NOMO-1 treated with DMSO at 0.1 percent for 48 hours (cell line): ENCODE results near the gene RNF224.
A peak's percentile ranks its signal among the peaks of the same experiment; 100 is the strongest.

ENCODE experiments used
- DNase-seq: peaks from one replicate; lab custom pipeline; 2025; ENCODE audit not compliant: unreplicated experiment; lab: John Stamatoyannopoulos, UW

Gene RNF224

GRCh38 chr9:137213160-137214060, 13.9 kb upstream of the RNF224 start:
- DNase-seq, result no peak

DNA sequence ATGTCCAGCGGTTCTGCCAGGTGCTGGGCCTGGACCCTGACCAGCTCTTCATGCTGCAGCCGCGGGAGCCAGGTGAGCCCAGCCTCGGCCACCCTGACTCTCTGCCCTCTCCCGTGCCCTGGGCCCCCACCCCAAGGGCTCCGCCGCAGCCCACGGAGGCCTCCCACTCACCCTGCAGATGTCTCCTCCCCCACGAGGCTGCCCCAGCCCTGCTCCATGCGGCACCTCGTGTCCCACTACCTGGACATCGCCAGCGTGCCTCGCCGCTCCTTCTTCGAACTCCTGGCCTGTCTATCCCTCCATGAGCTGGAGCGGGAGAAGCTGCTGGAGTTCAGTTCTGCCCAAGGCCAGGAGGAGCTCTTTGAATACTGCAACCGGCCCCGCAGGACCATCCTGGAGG, 12.7 kb upstream of the RNF224 start:
- no peak for DNase-seq

- DNase-seq, result no peak
These were observed 11.9 kb upstream of the RNF224 start for GRCh38 chr9:137215196-137215986.

DNA sequence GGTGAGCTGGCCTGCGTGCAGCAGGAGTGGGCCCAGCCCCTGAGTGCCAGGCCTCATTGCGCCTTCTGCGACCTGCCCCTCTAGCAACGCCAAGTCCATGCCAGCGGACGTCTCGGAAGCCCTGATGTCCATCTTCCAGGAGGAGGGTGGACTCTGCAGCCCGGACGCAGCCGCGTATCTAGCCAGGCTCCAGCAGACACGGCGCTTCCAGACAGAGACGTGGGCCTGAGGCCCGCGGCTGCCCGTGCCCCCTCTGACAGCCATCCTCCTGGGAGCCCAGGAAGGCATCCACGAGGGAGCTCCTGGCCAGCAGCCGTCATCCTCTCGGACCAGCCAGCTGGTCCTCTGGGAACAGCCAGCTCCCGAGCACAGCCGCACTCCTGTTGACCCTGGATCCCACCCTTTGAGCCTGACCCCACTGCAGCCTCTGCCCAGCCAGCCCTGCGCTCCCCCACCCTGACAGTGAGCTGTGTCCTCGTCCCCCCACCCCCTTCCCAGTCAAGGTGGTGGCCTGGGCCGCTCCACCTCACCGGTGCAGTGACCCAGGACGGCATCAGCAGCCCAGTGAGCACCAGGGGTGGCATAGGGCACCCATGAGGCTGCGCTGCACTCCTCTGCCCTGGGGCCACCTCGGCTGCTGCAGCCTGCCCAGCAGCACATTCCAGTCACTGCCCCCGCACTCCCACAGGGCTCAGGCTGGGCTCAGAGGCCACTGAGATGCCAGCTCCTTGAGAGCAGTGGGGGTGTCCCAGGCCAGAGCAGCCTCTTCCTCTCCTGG, 10.9 kb upstream of the RNF224 start:
- DNase-seq, result no peak

GRCh38 chr9:137217276-137218211, 9.8 kb upstream of the RNF224 start:
- no peak for DNase-seq

GRCh38 chr9:137218212-137218753, 9.0 kb upstream of the RNF224 start:
- DNase-seq, result no peak

DNA sequence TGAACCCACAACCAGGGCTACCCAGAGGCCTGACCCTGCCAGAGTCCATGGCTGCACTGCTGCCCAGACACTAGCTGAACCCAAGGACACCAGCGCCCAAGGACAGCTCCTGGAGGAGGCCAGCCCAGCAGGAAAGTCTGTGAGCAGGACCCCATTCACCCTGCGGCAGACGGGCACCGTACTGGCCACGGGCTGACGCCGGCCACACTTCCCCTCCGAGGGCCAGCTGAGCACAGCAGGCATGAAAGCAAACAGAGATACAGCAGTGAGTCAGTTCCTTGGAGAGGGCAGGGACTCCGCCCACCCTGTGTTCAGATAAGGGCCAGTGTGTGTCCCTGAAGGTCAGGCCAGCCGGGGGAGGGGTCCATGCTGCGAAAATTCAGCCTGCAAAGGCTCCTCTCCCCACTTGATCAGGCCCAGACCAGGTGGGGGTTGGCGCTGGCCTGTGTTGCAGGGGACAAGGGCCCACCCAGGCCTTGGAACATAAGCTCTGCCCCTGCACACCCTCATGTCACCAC, 8.5 kb upstream of the RNF224 start:
- DNase-seq, result no peak

DNA sequence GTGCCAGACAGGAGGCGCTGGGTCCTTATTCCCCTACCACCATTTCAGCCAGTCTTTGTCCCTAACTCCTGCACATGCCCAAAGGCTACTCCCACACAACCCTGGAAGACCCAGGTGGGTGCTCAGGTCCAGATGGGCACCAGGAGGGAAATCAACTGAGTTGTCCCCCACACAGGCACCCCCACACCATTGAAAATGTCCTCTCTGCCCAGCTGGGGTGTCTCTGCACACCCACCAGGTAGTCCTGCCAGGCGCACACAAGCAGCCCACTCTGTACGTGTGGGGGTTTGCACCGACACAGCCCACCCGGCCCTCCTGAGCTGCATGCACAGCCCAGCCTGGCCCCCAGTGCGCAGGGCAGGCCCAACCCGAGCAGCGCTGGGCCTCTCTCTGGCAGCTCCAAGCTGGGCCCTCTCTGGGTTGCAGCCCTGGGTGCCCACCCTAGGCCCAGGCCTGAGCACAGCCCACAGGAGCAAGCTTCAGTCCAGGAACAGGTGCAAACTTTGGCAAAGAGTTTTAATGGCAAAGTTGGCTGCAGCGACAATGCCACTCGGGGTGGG, 7.5 kb upstream of the RNF224 start:
- DNase-seq, result no peak

GRCh38 chr9:137220317-137221094, 6.8 kb upstream of the RNF224 start:
- DNase-seq, result no peak

DNA sequence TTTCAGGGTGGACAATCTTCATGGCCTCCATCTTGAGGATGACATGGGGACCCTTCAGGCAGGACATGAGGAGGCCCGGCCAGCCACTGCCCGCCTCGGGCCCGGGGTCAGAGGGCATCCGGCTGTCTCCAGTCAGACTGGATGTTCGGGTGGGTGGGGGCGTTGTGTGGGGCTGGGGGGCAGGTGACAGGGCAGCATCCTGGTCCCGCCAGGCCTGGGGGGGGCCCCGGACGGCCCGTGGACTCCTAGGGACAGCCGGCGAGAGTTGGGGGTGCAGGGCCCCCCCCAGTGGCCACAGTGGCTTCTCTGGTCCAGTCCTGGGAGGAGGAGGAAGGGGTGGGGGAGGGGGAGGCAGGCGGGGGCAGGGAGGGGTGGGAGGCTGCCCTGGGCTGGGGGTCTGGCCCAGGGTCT, 6.2 kb upstream of the RNF224 start:
- no peak for DNase-seq

- no peak for DNase-seq
These were observed 5.7 kb upstream of the RNF224 start for GRCh38 chr9:137221506-137222111.

DNA sequence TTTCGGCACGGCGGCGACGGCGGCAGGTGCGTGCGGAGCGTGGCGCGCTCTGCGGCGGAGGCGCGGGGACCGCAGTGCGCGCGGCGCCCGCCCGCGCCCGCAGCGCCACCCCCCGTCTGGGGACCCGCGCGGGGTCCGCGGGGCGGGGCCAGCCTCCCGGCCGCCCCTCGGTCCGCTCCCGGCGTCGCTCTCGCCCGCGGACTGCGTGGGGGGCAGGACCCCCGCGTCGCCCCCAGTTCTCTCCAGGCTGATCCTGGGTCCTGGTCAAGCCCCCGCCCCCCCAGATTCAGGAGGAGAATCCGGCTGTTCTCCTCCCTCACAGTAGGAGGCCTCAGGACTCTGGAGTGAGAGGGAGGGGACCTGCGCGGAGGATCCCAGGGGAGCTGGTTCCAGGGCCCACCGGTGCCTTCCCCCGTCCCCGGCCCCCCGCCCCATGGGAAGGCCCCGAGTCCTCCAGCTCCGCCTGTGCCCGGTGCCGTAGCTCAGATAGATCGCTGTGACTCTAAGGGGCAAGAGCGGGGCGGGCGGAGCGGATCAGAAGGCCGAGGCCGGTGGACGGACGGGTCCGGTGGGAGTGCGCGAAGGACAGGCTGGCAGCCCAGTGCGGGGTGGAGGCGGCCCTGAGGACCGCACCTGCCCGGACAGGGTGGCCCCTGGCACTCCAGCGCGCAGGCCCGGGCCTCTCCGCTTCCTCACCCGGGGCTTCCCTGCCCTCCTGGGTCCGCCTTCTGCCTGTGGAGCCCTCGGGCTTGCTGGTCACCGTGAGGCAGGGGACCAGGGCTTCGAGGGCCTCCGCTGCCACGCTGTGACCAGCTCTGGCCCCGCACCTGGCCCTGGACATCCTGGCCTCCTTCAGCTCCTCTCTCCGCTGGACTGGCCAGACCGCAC, 4.9 kb upstream of the RNF224 start, which contains the start of gene RNF208:
Gene RNF208, minus strand, starts transcription at position 51 of the 888 bp plus-strand sequence. CDS start 1,028 bp downstream, outside the sequence.
- DNase-seq, result no peak

DNA sequence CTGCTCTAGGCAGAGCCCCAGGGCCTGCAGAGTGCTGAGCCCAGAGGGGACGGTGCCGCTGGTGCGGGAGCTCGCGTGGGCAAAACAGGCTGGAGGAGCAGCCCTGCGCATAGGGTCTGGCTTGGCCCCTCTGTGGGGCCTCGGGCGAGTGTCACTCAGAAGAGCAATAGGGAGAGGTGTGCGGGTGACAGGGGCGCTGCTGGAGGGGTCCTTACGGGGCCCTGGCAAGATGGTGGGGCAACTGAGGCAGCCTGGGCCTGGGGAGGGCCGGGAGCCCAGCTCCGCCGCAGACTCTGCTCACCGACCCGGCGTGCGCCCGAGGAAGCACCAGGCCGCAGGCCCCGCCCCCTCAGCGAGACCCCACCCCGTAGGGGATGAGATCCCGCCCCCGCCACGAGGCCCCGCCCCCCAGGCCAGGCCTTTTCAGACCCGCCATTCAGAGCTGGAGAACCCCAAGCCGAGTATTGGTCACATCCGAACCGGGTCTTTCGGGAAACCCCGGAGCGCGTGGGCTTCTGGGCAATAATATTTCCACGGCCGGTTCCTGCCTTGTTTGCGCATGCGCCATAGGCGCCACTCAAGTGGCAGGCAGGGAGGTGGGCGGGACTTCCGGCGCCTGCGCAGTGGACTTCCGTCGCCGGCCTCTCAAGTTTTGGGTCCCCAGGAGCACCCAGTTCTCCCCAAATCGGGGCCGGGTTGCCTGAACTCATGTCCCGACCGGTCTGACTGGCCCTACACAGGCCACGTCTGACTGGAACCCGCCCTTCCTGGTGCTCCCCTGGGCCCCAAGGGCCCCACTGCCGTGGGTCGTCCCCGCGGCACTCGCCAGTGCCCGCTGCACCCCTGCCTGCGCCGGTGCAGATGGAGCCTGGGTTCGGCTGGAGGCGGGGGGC, 4.0 kb upstream of the RNF224 start:
- peak; percentile 99 for DNase-seq

GRCh38 chr9:137224830-137225694, 2.2 kb upstream of the RNF224 start, which contains the start of gene CYSRT1:
TSS of gene CYSRT1 (plus strand) at chr9:137225174. CDS start at chr9:137225622, 448 bp downstream.
- DNase-seq, result peak; percentile 18
